AG09309 (cell line): ENCODE data around the gene SCUBE1.

Experiments
- DNase-seq: peaks from one replicate; pipeline ENCODE4 v3.0.0-alpha.2; 2010; ENCODE audit warnings: low read depth
- H3K4me3 ChIP-seq: 2 replicates; pipeline ENCODE4 v1.5.1; 2011; ENCODE audit warnings: mild to moderate bottlenecking, low read depth, low read length, moderate library complexity; ENCODE audit not compliant: control insufficient read depth
- CTCF ChIP-seq: IDR thresholded peaks from 2 replicates; pipeline ENCODE4 v1.5.1; 2011; ENCODE audit warnings: mild to moderate bottlenecking, low read depth, low read length, inconsistent platforms; ENCODE audit not compliant: insufficient read depth, control insufficient read depth; ENCODE audit errors: missing control alignments

The SCUBE1 gene

GRCh38 chr22:43210631-43211515, 132.3 kb downstream of the SCUBE1 start:
- no peak for DNase-seq
- no peak for TF ChIP-seq CTCF

GRCh38 chr22:43209971-43210370, 133.2 kb downstream of the SCUBE1 start:
- H3K4me3 ChIP-seq: no peak overlapping the region
- TF ChIP-seq CTCF: no peak
- DNase-seq: no peak

More at GRCh38 chr22:43210631-43211515, 132.3 kb downstream of the SCUBE1 start:
- no peak overlapping the region for H3K4me3 ChIP-seq

GRCh38 chr22:43209523-43209890, 133.7 kb downstream of the SCUBE1 start:
- no peak for TF ChIP-seq CTCF
- DNase-seq: no peak
- H3K4me3 ChIP-seq: no peak overlapping the region

- DNase-seq: no peak
- H3K4me3 ChIP-seq: no peak overlapping the region
- TF ChIP-seq CTCF: no peak
Observed at GRCh38 chr22:43208703-43209522, 134.3 kb downstream of the SCUBE1 start.

GRCh38 chr22:43207849-43208702, 135.1 kb downstream of the SCUBE1 start:
- no peak for DNase-seq
- TF ChIP-seq CTCF: no peak
- no peak overlapping the region for H3K4me3 ChIP-seq

- H3K4me3 ChIP-seq: no peak overlapping the region
- no peak for DNase-seq
- no peak for TF ChIP-seq CTCF
Observed at GRCh38 chr22:43207386-43207785, 135.8 kb downstream of the SCUBE1 start.
